Stimulated activated CD4-positive, alpha-beta T cell treated with anti-CD3 and anti-CD28 coated beads, Interleukin-1b, Interleukin-23, amount 100 ng/mL, for 24 hours (primary cell): ENCODE measurements around the gene CHD2.
"Not testable (repeated sequence)": the region's sequence is repeated elsewhere in the genome, so short reads cannot be mapped to it uniquely, and the experiment has no call there.

Source experiments
- DNase-seq, 4 experiments: peaks; one replicate each; pipeline ENCODE4 v3.0.0-alpha.2; 2020; ENCODE audit warnings: low read depth in 4 of 4, low spot score in 1 of 4

The CHD2 gene

DNA sequence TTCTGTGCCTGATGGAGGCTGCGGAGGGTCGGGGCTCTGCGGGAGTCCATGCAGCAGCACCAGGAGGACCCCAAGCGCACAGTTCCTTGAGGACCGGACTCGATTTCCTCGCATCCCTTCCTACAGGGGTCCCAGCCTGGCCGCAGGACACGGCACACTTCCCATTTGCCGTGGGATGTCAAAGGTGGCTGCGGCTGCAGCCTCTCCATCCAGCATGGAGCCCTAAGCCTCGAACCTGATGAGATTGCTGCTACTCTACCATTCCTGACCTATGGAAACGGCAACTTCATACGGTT lies 148.2 kb downstream of the CHD2 start:
- no peak for DNase-seq

DNA sequence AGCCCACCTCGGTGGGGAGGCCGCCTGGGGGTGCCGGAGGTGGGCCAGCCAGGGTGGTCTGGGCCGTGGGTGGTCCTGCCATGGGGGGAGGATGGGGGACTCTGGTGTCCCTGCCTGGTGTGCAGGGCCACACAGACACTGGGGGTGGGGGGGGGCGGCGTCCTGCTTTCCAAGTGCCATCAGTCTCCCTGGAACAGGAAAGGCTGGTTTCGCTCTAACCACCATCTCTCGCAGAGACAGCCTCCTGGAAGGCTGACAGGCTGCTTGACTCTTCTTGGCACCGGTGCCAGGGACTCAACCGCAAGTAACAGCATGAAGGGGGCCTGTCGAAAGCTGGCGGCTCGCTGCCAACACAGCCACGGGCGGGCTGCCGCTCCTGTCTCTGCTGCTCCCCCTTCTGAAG lies 148.6 kb downstream of the CHD2 start:
- no peak for DNase-seq

DNA sequence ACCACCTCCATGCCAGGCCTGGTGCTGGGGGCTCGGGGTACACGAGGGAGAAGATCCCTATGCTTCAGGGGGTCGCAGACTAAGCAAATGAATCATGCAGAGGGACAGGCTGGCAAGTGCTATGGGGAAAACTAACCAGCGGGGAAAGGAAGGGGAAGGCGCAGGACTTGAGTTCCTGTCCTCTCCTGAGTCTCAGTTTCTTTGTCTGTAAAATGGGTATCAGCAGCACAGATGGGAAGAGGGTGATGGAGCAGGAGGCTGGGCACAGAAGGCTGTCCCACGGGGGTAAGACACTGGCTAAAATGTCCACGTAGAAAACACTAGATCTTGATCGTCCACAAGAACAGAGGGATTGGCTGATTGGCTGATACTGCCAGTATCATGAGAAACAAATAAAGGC lies 149.1 kb downstream of the CHD2 start:
- DNase-seq = no peak

DNA sequence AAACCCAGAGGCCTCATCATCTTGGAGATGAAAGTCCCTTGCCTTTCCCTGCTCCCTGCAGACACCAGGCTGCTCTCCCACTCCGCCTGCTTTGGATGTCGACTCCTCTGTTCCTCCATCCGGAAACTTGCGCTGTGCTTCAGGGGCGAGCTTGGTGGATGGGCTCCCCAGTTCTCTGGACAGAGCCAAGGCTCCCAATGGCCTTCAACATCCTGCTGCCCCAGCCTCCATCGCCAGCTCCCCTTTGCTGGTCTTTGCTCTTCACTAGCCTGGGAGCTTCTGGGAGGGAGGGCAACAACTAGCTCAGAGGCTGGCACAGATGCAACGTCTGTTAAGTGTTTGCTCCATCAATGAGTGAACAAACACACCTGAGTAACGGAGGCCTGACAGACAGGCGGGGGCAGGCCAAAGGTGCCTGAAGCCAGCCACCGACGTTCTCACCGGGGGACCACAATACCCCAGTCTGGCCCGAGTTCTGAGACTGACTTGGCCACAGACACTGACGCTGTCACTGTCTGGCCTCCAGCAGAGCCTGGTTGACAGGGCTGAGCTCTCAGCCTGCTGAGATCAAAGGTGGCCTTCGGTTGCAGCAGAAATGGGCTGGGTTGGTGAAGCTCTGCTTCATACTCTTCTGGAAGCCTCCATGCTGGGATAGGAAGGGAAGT lies 149.9 kb downstream of the CHD2 start:
- no peak for DNase-seq

DNA sequence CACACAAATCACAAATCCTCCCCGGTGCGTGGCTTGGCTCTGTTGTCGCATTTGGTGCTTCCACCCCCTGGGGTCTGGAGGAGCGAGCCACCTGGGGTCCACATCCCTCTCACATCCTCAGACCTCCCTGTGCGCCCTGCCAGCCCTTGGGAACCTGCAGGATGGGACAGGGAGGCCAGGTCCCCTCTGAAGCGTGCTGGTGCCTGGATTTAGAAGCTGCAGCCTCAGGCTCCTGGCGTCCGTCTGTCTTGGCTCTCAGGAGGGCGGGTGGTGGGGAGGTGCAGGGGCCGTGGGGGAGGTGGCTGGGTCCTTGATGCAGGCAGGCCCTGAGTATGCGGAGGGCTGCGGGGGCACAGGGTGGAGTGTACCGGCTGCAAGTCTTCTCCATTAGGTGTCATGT lies 150.5 kb downstream of the CHD2 start:
- no peak for DNase-seq

DNA sequence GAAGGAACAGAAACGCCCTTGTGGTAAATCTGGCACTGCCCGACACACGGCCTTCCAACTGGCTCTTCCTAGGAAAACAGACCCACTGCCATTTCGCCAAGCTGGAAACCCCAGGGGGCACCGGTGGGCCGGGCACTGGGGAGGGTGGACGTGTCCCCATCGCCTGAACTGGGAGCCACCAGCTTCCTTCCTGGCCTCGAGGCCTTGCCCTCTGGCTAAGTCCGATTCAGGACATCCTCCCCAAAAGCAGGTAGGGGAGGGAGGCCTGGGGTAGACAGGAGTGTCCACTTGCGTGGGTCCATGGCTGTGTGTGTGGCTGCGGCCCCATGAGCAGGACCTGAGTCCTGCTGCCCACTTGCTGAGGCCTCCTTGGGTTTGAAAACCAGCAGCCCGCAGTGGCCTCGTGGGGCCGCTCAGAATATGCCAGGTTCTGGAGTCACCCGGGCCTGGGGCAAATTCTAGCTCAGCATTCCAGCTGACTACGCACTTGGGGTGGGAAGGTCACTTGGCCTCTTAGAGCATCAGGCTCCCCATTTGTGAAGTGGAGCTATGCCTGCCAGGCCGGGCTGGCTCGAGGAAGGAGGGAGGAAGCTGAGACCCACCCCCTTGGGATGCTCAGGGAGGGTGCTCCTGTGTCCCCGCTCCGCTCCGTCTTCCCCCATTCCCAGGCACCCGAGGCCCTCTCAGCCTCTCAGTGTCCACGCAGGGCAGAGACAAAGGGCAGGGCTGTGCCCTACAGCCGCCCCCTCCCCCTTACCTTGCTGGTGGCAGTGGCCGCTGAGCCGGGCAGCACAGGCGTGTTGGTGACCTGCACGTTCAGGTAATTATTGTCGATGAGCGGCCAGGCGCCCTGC lies 151.3 kb downstream of the CHD2 start:
- no peak for DNase-seq

DNA sequence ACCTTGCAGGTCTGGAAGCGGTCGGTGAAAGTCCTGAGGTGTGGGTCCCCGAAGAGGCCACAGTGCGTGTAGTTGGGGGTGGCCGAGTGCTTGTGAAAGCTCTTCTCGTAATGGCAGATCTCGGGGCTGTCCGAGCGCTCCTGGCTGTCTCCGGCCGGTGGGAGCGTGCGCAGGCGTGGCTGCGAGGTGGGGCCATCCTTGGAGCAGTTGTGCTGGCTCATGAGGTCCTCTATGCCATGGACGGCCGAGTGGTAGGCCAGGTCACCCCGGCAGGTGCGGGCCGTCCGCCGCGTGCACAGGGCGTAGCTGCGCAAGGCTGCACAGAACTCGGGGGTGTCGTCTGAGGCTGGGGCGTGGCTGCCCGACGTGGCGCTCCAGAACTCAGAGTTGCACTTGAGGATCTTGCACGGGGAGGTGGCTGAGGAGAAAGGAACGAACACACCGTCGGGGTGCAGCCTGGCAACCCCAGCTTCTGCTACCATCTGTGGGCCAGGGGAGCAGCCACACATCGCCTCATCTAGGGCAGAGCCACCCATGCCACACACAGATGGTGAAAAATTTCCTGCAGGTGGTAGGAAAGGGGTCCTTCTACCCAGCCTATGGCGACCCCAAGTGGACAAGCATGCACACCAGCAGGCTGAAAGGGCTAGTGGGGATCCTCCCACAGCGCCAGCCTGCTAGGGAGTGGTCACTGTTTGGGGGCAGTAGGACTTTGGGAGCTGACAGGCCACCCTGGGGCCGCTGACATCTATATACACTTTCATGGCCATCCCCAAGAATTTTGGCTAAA lies 152.2 kb downstream of the CHD2 start:
- no peak for DNase-seq

DNA sequence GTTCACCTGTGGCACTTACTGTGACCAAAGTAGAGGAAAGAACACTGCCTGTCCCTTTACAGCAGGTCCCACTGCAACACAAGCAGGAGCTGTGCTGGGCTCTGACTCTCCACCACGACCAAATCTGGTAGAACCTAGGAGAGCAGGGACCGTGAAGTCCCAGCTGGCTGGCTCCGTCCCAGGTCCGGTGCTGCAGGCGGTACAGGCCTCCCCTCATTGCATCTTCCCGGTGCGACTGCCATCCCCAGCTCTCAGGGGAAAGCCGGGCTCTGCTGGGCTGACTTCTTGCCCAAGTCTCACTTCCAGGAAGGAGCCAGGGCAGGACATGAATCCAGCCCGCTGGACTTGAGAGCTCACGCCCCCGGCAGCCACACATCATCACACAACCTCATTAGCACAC lies 155.1 kb downstream of the CHD2 start:
- DNase-seq = no peak

DNA sequence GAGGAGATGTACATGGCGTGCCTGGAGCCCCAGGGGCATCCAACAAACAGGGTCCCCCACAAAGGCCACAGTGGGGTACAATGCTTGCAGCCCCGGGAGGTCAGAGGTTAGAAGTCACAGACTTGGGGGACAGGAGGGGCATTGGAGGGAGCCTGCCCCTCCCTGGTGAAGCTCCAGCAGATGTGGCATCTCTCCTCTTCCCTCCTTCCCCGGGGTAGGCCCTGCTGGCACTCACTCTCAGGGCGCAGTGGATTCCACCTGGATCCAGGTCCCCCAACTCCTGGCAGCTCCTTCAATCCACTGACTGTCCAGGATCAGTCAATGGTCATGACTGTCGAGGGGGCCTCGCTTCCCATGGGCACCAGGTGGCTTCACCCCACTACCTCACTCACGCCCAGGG lies 156.7 kb downstream of the CHD2 start:
- no peak for DNase-seq

DNA sequence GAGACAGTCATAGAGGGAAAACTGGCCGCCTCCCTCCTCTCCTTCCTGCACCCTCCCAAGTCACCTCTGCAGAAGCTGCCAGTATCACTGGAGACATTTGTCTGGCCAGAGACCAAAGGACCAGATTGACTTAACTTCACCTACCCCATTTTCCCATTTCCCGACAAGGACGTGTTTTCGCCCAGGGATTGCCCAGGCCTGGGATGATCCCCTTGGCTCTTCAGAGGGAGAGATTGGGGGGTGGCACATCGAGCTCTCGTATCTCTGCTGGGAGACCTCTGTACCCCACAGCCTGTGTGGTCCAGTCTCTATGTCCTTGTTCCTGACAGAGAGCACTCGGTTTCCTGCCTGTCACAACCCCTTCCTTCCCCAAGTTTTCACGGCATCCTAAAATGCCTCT lies 157.5 kb downstream of the CHD2 start:
- no peak for DNase-seq

DNA sequence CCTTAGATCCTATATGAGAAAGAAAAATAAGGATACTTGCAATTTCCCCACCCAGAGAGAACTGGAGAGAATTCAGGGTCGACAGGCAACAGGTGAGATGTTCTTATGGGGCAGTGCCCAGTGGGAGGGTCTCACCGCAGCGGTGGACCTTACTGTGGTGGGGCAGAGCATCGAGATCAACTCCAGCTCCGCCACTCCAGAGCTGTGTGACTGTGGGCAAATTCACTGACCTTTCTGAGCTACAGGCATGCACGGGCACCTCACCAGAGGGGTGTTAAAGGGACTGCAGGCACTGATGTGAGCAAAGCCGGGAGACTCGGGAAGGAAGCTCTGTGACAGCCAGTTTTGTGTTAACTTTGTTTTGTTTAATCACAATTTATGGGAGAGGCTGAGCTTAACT lies 158.0 kb downstream of the CHD2 start:
- no peak for DNase-seq

DNA sequence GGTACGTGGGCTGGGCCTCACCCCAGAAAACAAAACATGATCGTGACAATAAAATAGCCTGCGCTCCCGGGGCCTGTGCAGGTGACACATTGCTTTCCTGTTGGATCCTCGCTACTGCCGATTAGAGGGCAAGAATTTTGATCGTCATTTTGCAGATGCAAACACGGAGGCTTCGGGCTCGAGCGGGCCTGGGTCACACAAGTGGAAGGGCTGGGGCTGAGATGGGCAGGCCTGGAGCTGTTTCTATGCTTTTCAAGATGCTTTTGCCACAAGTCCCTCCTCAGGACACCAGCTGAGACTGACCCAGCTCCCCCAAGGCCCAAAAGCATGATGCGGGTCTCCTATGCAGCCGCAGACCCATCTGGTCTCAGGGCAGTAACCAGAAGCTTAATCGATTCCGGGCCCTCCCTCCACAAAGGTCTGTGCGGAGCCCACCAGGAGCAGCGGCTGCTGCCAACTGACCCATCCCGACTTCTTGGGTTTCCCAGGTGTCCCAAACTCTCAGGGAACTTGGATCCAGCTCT lies 158.8 kb downstream of the CHD2 start:
- no peak for DNase-seq

DNA sequence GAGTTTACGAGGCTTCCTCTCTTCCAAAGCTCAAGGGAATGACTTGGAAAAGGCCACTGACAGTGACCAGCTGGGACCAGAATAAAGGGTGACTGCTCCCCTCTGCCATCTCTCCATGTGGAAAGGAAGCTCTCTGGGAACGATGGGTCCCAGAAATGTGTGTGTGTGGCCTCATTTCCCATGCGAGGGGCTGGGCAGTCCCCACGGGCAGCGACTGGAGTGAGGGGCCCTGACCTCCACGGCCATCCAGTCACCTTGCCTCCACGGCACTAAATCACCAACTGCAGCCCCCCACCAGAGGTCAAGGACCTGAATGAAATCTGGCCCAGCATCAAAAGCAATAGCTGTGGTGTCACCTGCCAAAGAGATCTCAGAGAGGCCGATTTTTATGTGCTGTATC lies 159.3 kb downstream of the CHD2 start:
- DNase-seq = no peak

DNA sequence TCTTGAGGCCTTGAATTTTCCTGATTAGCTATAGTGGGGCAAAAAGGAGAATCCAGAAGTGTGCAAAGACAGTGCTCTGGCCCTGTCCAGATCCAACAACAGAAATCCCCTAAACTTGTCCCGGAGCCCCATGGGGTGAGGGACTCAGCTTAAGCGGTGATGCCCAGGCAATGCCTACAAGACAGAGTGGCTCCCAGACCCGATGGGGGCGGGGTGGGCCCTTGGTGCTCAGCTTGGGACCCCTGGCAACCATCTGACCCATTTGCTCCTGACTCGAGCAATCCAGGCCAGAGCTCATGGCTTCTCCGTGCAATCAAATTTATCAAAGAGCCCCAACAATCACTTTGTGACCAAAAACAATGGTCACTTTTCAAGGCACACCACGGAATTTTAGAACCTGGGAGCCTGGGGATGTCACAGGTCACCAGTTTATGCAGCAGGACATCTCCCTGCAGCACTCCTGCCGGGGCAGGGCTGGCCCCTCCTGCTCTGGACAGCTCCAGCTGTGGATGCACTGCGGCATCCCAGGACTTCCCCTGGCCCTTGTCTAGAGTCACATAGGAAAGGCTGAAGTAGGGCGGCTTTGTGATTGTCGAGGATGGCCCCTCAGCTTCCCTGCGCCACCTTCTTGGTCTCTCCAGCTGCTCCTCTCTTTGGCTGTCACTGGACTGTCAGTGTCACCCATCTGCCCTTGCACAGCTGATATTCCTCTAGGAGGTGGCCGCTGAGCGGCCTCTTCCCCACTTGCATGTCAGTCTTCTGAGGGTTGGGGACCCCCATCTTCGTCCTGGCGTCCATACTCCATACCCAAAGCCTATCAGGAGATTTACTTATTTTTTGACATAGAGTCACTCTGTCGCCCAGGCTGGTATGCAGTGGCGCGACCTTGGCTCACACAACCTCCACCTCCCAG lies 160.5 kb downstream of the CHD2 start:
- DNase-seq = no peak

DNA sequence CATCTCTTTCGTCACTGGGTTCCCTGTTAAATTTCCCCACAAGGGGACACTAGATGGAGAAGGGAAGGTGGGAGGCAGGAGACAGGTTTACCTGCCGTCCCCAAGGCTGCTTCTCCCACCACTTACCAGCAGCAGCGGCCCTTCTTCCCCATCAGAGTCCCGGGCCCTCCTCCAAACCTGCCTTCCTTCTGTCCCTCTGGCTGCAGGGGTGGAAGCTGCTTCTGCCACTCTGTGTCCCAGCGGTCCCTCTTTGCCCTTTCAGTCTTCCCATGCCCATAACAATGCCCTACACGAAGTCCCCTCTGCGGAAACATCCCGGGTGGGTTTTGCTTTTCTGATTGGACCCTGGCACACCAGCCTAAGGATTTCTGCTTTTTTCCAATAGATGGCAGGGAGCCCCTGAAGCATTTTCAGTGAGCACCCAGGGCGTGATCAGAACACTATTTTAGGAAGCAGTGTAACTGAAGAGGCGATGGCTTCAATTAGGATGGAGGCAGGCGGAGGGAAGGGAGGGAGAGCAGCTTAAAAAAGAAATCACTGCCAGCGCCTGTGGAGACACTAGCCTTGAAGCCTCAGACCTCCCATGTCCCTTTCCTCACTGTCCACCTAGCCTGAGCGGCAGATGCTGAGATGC lies 162.6 kb downstream of the CHD2 start:
- DNase-seq = not testable (repeated sequence)

DNA sequence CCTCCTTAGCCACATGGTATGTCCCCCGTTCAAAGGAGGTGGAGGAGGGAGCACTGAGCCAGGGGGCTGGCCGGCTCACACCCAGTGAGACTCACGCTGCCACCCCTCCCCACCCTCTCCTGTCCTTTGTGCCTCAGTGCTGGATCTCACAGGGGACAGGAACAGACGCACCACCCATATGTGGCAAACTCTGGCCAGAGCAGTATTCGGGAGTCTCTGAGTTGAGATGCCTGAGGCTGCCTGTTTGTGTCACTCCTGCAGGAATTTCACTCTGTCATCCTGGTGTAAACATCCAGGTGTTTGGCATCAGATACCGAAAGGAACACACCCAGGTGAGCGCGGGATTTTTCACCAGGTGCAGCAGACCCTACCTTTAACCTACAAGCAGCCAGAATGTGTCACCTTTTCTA lies 163.1 kb downstream of the CHD2 start:
- DNase-seq = no peak

DNA sequence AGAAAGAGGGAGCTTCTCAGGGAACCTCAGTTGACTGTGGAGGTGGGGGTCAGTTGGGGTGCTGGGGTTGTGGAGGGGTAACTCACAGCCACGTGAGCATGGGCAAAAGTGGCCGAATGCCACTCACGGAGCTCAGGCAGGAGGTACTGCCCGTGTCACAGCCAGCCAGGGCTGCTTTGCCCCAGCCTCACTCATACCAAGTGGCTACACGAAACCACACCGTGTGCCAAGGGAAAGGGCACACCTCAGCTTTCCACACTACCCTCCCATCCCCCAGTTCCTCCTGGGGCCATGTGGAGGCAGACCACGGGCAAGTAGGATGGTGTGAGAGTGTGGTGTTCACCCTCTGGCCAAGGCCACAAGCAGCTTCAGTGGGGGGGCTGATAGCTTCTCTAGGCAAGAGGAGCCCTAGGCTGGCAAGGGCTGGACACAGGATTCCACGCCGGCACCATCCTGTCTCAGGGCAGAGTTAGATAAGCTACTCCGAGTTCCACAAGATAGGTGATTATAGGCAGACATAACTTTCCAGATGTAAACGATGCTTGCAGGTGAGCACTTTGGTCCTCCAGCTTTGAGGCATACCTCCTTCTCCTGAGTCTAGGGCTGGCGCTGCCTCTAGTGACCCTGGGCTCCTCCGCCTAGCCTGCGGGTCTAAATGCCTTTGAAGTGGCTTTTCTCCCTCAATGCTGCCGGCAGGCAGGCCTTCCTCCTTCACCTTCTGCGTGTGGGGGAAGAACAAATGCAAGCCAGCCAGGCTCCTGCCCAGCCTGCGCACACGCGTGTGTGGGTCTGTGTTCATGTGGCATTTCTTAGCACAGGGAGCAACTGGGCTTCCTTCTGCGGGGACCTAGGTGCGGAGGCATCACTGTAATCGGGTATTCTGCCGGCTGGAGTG lies 163.9 kb downstream of the CHD2 start:
- no peak for DNase-seq

DNA sequence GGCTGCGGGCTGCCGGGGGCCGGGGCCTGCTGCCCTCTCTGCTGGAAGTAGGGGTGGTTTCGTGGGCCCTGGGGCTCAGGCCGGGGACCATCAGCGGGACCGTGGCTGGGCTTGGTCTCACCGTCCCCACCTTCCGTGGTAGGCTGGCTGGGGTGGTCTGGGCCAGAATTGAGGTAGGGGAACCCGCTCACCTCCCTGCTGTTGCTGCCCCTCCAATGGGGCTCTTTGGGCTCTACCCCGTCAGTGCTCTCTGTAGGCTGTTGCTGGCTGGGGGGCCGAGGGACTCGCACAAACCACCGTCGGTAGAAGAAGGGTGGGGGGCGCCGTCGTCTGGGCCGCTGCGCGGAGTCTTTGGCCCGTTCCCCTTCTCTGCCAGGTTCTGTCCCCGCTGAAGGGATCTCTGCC lies 165.5 kb downstream of the CHD2 start:
- no peak for DNase-seq

DNA sequence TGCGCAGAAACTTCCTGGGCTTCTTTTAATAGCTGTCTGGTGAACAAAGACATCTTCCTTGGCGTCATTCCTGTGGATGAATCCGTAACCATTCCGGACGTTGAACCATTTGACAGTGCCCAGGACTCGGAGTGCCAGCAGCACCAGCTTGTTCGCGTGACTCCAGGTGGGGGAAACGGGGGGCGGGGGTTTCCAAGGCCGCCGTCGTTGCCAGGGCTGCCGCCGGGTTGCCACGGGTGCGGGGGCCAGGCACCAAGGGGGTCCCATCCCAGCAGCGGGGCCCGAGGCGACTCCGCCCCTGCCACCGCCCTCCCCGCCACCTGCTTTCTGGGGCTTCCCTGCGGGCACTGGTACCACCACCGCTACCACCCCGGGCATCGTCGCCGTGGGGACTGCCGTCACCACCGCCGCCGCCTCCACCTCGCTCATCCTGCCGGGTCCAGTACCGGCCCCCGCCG lies 166.1 kb downstream of the CHD2 start:
- no peak for DNase-seq
